K562 (cell line): ENCODE measurements around the gene MMAB. TPM values are rescaled to one million over a fixed set of nuclear protein-coding genes. Genes with fewer than 3 reads are reported as not detected.

Experiments used
- AFF4 ChIP-seq: sonication (generic); formaldehyde crosslinking; IDR thresholded peaks from 2 replicates; pipeline ENCODE4 v1.8.0; 2023; ENCODE audit warnings: mild to moderate bottlenecking, missing genetic modification reagents
- FOXK1 ChIP-seq: sonication (generic); formaldehyde crosslinking; IDR thresholded peaks from 2 replicates; pipeline ENCODE4 v1.8.0; 2022; ENCODE audit warnings: missing genetic modification reagents, mild to moderate bottlenecking, borderline replicate concordance
- HDAC1 ChIP-seq, 2 experiments: fragments of 450-650 bp; IDR thresholded peaks; 2 replicates each; pipeline ENCODE4 v1.6.1; 2016 to 2017; ENCODE audit warnings: inconsistent platforms in 1 of 2, mild to moderate bottlenecking in 1 of 2, moderate library complexity in 1 of 2
- ZBTB49 ChIP-seq: sonication (generic); formaldehyde crosslinking; IDR thresholded peaks from 2 replicates; pipeline ENCODE4 v1.8.0; 2022; ENCODE audit warnings: missing genetic modification reagents, mild to moderate bottlenecking, borderline replicate concordance
- polyA plus RNA-seq, 8 experiments: library from polyadenylated mRNA; depleted of rRNA in 4 of 8; stranded (reverse) in 5 of 8; unstranded in 3 of 8; fragments of >200 nt; fragmentation: Nextera tagmentation in 2 of 8; fragmentation: Illumina TruSeq in 1 of 8; extraction: Ambion mirVana in 2 of 8; extraction: Trizol in 1 of 8; gene quantifications; 2 replicates each; pipeline versions ENCODE4 v1.2.1 to v1.2.3, GENCODE V29; 2011 to 2014; ENCODE audit warnings: inconsistent platforms in 1 of 8, missing spikeins in 1 of 8
- total RNA-seq, 7 experiments: library from RNA; depleted of rRNA in 6 of 7; stranded (reverse); fragments of >200 nt in 6 of 7; fragmentation: Illumina TruSeq in 2 of 7; extraction: Trizol in 2 of 7; gene quantifications; 2 replicates each; pipeline versions ENCODE4 v1.2.1 to v1.2.3, GENCODE V29; 2011 to 2021; ENCODE audit warnings: low replicate concordance in 1 of 7
- TF ChIP-seq, protein P1 (sequence below): fragments of 450-650 bp; formaldehyde crosslinking; IDR thresholded peaks from 2 replicates; pipeline ENCODE4 v1.4.0; 2022; ENCODE audit warnings: mild to moderate bottlenecking, moderate library complexity
- TF ChIP-seq, protein P2 (sequence below), 2 experiments: IDR thresholded peaks in 1 of 2; conservative IDR thresholded peaks in 1 of 2; 2 replicates each; pipeline ENCODE4 v1.6.1; 2016; ENCODE audit warnings: low read depth in 2 of 2, mild to moderate bottlenecking in 1 of 2, missing compliant biosample characterization in 1 of 2, missing genetic modification characterization in 1 of 2, moderate library complexity in 1 of 2
- TF ChIP-seq, protein P3 (sequence below), 2 experiments: fragments of 450-650 bp in 1 of 2; IDR thresholded peaks; 2 replicates each; pipeline ENCODE4 v1.6.1; 2011 to 2017; ENCODE audit warnings: low read depth in 2 of 2, antibody characterized with exemption in 1 of 2, borderline replicate concordance in 1 of 2, low read length in 1 of 2, mild to moderate bottlenecking in 1 of 2, mixed read lengths in 1 of 2; ENCODE audit not compliant: control insufficient read depth in 1 of 2

MMAB gene
- total and polyA plus RNA-seq, 9 of the 15 experiments (the other 6 are each of a cell fraction or from before 2014, with no cell fraction given): 9.5 to 76.1 (median 46.2) TPM

DNA sequence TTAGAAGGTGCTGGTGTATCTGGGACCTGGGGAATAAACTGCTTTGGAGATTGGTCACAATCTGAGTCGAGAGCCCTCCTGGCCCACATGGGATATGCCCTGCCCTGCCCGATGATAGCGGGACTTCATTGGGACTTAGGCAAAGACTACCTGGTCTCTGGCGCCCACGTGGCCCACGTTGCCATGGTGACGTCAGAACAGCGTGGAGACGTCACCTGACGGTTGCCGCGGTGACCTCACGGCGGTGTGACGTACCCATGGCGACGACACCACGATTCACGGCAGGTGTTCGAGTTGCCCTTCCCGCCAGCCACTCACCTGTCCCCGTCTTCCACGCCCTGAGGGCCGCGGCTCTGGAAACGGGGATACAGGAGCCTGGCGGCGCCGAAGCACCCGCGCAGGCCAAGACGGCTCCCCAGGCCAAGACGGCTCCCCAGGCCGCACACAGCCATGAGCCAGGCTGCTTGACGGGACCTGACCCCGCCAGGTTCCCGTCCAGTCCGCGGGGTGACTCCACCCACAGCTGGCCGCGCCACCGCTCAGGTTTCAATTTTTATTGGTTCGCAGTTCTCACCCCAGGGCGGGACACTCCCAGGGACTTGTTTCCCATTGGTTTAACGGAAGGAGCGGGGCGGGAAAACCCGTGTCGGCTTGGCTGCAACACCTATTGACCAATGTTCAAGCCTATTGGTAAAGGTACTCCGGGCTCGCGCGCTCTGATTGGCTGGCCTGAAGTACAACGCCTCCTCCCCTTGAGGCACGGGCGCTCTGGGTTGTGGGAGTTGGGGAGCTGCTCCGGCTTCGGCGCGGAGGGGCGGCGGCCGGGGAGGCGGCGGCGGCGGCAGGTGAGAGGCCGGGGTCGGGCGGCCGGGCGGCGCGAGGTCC is at the start of gene MMAB, which contains the start of gene MVK (continued):
- TF ChIP-seq, protein P1, sequence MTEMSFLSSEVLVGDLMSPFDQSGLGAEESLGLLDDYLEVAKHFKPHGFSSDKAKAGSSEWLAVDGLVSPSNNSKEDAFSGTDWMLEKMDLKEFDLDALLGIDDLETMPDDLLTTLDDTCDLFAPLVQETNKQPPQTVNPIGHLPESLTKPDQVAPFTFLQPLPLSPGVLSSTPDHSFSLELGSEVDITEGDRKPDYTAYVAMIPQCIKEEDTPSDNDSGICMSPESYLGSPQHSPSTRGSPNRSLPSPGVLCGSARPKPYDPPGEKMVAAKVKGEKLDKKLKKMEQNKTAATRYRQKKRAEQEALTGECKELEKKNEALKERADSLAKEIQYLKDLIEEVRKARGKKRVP: no peak
- TF ChIP-seq FOXK1 (0 out of 2 replicates have a peak, but pooled peaks have one; percentile 72), ZBTB49 (CRISPR knock-in tag) (peak; percentile 31; the same call in 1 of the 2 replicates), HDAC1 (IDR thresholded peaks at IDR 0.05) (peak in 1 of 2 experiments; percentile 98; a peak in 3 of 4 replicates), AFF4 (peak; percentile 74; the same call in 1 of the 2 replicates)
- TF ChIP-seq, protein P2, sequence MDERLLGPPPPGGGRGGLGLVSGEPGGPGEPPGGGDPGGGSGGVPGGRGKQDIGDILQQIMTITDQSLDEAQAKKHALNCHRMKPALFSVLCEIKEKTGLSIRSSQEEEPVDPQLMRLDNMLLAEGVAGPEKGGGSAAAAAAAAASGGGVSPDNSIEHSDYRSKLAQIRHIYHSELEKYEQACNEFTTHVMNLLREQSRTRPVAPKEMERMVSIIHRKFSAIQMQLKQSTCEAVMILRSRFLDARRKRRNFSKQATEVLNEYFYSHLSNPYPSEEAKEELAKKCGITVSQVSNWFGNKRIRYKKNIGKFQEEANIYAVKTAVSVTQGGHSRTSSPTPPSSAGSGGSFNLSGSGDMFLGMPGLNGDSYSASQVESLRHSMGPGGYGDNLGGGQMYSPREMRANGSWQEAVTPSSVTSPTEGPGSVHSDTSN (CRISPR knock-in tag; IDR thresholded peaks at IDR 0.05; ENCODE audit: low read depth): peak; percentile 43; the same call in 1 of the 2 replicates
- TF ChIP-seq, protein P2 (tag; conservative IDR thresholded peaks at IDR 0.05; ENCODE audit: low read depth): peak; percentile 42; the same call in 1 of the 2 replicates
- TF ChIP-seq, protein P3, sequence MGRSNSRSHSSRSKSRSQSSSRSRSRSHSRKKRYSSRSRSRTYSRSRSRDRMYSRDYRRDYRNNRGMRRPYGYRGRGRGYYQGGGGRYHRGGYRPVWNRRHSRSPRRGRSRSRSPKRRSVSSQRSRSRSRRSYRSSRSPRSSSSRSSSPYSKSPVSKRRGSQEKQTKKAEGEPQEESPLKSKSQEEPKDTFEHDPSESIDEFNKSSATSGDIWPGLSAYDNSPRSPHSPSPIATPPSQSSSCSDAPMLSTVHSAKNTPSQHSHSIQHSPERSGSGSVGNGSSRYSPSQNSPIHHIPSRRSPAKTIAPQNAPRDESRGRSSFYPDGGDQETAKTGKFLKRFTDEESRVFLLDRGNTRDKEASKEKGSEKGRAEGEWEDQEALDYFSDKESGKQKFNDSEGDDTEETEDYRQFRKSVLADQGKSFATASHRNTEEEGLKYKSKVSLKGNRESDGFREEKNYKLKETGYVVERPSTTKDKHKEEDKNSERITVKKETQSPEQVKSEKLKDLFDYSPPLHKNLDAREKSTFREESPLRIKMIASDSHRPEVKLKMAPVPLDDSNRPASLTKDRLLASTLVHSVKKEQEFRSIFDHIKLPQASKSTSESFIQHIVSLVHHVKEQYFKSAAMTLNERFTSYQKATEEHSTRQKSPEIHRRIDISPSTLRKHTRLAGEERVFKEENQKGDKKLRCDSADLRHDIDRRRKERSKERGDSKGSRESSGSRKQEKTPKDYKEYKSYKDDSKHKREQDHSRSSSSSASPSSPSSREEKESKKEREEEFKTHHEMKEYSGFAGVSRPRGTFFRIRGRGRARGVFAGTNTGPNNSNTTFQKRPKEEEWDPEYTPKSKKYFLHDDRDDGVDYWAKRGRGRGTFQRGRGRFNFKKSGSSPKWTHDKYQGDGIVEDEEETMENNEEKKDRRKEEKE (IDR thresholded peaks at IDR 0.05; ENCODE audit: borderline replicate concordance in 1 of 2, control insufficient read depth in 1 of 2, low read depth in 2 of 2, low read length in 1 of 2): no peak
